ENCODE results near the gene ABLIM3. TPM values are rescaled to one million over a fixed set of nuclear protein-coding genes. Genes with fewer than 3 reads are reported as not detected.

Gene ABLIM3
- total RNA-seq, result under 1 TPM; 0.41 to 0.61 TPM

- Mint-ChIP-seq H3K27me3 (peaks cover 7% of the 10 kb centered on the region), H3K4me3 (peak within 1 kb of the TSS; percentile 50), H3K36me3 (ENCODE audit: low read depth) (no peaks in the 10 kb centered on the region), H3K4me1 (no peaks in the 10 kb centered on the region), H3K9me3 (no peaks in the 10 kb centered on the region), H3K27ac (no peak within 1 kb of the TSS)
- peak; percentile 94 for ATAC-seq (replicated peaks)
Measured at GRCh38 chr5:149141224-149141956, at the start of gene ABLIM3. Gene ABLIM3, plus strand, starts transcription at chr5:149141493. Its CDS starts 603 bp downstream, at chr5:149142096.

DNA sequence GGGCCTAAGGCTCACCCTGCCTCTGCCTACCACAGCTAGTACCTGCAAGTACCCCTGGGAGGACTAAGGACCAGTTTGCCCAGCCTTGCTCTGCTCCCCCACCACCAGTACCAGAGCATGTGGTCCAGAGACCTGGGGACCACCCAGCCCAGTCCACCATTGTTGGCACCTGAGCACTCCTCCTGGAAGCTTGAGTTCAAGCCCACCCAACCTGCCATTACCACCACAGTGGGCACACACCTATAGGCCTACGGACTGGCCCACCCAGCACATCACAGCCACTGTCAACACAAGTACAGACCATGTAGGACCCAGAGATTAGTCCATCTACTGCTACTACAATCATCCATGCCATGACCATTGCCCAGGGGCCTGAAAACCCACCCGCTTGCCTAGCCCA is 47.7 kb upstream of the ABLIM3 start:
- no peak overlapping the region for H3K27ac Mint-ChIP-seq
- H3K27me3 Mint-ChIP-seq, result peaks cover 20% of the 10 kb centered on the region
- peaks cover 8% of the 10 kb centered on the region for H3K9me3 Mint-ChIP-seq
- no peaks in the 10 kb centered on the region for H3K36me3 Mint-ChIP-seq (ENCODE audit: low read depth)
- H3K4me1 Mint-ChIP-seq, result no peaks in the 10 kb centered on the region
- ATAC-seq (replicated peaks), result no peak
- H3K4me3 Mint-ChIP-seq, result no peak overlapping the region

DNA sequence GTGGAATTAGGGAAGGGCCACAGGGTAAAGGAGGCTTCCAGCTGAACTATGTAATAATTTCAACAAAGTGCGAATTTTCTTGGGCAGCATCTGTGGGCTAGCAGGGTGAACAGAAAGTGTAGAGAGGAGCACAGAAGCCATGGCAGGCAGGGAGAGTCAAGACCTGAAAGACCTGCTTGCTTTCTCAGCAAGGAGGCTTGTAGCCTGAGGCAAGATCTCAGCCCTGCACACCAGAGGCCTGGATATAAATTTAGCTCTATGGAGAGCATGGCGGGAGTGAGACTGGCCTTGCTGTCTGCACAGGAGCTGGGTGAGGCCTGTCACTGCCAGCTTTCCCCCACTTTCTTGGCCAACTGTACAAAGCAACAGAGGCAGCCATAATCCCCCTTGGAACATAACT is 46.3 kb upstream of the ABLIM3 start:
- Mint-ChIP-seq H3K27me3 (peaks cover 17% of the 10 kb centered on the region), H3K27ac (no peak overlapping the region), H3K4me3 (no peak overlapping the region), H3K9me3 (peaks cover 18% of the 10 kb centered on the region), H3K4me1 (no peaks in the 10 kb centered on the region), H3K36me3 (ENCODE audit: low read depth) (no peaks in the 10 kb centered on the region)
- ATAC-seq (replicated peaks), result no peak

- Mint-ChIP-seq H3K4me1 (no peaks in the 10 kb centered on the region), H3K9me3 (peaks cover 23% of the 10 kb centered on the region), H3K27ac (no peak overlapping the region), H3K4me3 (no peak overlapping the region), H3K27me3 (peaks cover 10% of the 10 kb centered on the region), H3K36me3 (ENCODE audit: low read depth) (no peaks in the 10 kb centered on the region)
- no peak for ATAC-seq (replicated peaks)
Measured at GRCh38 chr5:149099920-149100319, 41.4 kb upstream of the ABLIM3 start.

DNA sequence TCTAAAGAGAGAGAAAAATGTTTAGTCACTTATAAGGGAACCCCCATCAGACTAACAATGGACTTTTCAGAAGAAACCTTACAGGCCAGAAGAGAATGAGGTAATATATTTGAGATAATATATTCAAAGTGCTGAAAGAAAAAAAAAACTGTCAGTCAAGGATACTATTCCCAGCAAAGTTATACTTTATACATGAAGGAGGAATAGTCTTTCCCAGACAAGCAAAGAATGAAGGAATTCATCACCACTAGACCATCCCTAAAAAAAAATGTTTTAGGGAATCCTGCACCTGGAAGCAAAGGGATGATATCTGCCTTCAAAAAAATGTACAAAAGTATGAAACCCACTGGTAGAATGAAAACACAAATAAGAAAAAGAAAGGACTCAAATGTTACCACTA is 41.0 kb upstream of the ABLIM3 start:
- peaks cover 10% of the 10 kb centered on the region for H3K27me3 Mint-ChIP-seq
- H3K36me3 Mint-ChIP-seq (ENCODE audit: low read depth), result no peaks in the 10 kb centered on the region
- H3K27ac Mint-ChIP-seq, result no peak overlapping the region
- no peak overlapping the region for H3K4me3 Mint-ChIP-seq
- ATAC-seq (replicated peaks), result no peak
- H3K9me3 Mint-ChIP-seq, result peaks cover 23% of the 10 kb centered on the region
- no peaks in the 10 kb centered on the region for H3K4me1 Mint-ChIP-seq

DNA sequence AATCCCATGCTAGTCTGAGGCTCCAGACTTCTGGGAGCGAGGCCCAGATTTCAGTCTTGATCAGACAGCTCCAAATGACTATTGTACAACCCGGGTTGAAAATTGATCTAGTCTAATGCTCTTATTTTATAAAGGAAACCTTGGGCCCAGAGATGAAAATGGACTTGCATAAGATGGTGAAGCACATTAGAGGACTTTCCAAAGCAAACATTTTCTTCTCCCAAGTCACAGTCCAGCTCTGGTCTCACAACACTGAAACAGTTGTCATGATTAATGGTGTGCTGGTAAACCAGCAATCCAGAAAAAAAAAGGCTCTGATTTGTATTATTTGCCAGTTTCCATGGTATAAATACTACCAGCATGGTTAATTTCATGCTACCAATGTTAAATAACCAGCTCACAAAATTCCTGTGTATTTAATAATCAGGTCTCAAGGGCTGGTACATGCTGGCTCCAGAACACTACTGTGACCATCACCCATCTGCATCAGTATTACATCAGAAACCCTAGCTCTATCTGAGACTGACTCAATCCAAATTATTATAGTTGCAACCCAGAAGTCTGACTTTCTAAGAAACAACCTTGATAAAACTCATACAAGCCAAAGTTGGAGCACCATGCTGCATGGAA is 32.5 kb upstream of the ABLIM3 start:
- no peaks in the 10 kb centered on the region for H3K36me3 Mint-ChIP-seq (ENCODE audit: low read depth)
- no peaks in the 10 kb centered on the region for H3K27me3 Mint-ChIP-seq
- no peaks in the 10 kb centered on the region for H3K4me1 Mint-ChIP-seq
- no peaks in the 10 kb centered on the region for H3K9me3 Mint-ChIP-seq
- H3K4me3 Mint-ChIP-seq, result no peak overlapping the region
- no peak for ATAC-seq (replicated peaks)
- H3K27ac Mint-ChIP-seq, result no peak overlapping the region

GRCh38 chr5:149110406-149110805 is 30.9 kb upstream of the ABLIM3 start:
- no peaks in the 10 kb centered on the region for H3K27me3 Mint-ChIP-seq
- no peak for ATAC-seq (replicated peaks)
- no peaks in the 10 kb centered on the region for H3K9me3 Mint-ChIP-seq
- no peaks in the 10 kb centered on the region for H3K4me1 Mint-ChIP-seq
- no peak overlapping the region for H3K27ac Mint-ChIP-seq
- H3K36me3 Mint-ChIP-seq (ENCODE audit: low read depth), result no peaks in the 10 kb centered on the region
- no peak overlapping the region for H3K4me3 Mint-ChIP-seq

- no peaks in the 10 kb centered on the region for H3K4me1 Mint-ChIP-seq
Measured at GRCh38 chr5:149113669-149114068, 27.6 kb upstream of the ABLIM3 start.

GRCh38 chr5:149114403-149115312 is 26.6 kb upstream of the ABLIM3 start:
- Mint-ChIP-seq H3K27ac (no peak overlapping the region), H3K4me3 (no peak overlapping the region), H3K4me1 (no peaks in the 10 kb centered on the region), H3K9me3 (no peaks in the 10 kb centered on the region), H3K27me3 (peaks cover 17% of the 10 kb centered on the region), H3K36me3 (ENCODE audit: low read depth) (no peaks in the 10 kb centered on the region)
- ATAC-seq (replicated peaks), result peak; percentile 62

More at GRCh38 chr5:149113669-149114068, 27.6 kb upstream of the ABLIM3 start:
- H3K4me3 Mint-ChIP-seq, result no peak overlapping the region
- peaks cover 13% of the 10 kb centered on the region for H3K27me3 Mint-ChIP-seq
- ATAC-seq (replicated peaks), result no peak
- no peaks in the 10 kb centered on the region for H3K36me3 Mint-ChIP-seq (ENCODE audit: low read depth)
- no peak overlapping the region for H3K27ac Mint-ChIP-seq
- no peaks in the 10 kb centered on the region for H3K9me3 Mint-ChIP-seq

DNA sequence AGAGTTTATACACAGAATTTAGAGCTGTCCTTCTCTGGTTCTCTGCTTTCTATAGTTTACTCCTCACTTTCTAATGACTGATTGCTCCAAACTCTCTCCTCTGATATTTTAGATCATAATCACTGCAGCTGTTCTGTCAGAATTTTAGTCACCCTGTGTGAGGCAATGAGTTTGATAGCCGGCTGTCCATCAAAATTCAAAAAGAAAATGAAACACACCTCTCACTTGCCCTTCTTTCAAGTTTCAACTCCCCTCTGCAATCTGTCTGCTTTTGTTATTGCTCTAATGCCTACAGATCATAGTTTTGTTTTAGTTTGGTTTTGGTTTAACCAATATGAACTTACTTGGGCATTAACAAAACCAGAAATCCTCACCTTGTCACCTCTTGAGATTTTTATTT is 23.3 kb upstream of the ABLIM3 start:
- Mint-ChIP-seq H3K27ac (no peak overlapping the region), H3K4me3 (no peak overlapping the region), H3K27me3 (peaks cover 26% of the 10 kb centered on the region), H3K36me3 (ENCODE audit: low read depth) (no peaks in the 10 kb centered on the region), H3K4me1 (no peaks in the 10 kb centered on the region), H3K9me3 (no peaks in the 10 kb centered on the region)
- peak; percentile 57 for ATAC-seq (replicated peaks)

DNA sequence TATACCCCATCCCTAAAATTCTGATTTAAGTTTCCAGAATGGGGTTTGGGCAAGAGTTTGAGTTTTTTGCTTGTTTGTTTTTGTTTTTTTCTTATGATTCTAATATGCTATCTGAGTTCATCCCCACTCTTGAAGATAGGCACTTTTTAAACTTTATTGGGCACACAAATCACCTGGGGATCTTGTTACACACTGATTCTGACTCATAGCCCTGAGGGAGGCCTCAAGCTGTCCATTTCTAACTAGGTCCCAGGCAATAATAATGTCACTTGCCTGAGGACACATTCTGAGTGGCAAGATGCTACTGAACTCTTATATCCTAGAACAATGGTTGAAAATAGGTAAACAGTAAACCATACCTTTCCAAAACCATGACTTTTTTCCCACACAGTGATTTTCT is 22.8 kb upstream of the ABLIM3 start:
- H3K4me3 Mint-ChIP-seq, result no peak overlapping the region
- no peak for ATAC-seq (replicated peaks)
- H3K4me1 Mint-ChIP-seq, result no peaks in the 10 kb centered on the region
- no peak overlapping the region for H3K27ac Mint-ChIP-seq
- no peaks in the 10 kb centered on the region for H3K9me3 Mint-ChIP-seq
- H3K27me3 Mint-ChIP-seq, result peaks cover 26% of the 10 kb centered on the region
- H3K36me3 Mint-ChIP-seq (ENCODE audit: low read depth), result no peaks in the 10 kb centered on the region

GRCh38 chr5:149121145-149121544 is 20.1 kb upstream of the ABLIM3 start:
- Mint-ChIP-seq H3K36me3 (ENCODE audit: low read depth) (no peaks in the 10 kb centered on the region), H3K27ac (no peak overlapping the region), H3K9me3 (no peaks in the 10 kb centered on the region), H3K4me1 (no peaks in the 10 kb centered on the region), H3K27me3 (peaks cover 28% of the 10 kb centered on the region), H3K4me3 (no peak overlapping the region)
- ATAC-seq (replicated peaks), result no peak

DNA sequence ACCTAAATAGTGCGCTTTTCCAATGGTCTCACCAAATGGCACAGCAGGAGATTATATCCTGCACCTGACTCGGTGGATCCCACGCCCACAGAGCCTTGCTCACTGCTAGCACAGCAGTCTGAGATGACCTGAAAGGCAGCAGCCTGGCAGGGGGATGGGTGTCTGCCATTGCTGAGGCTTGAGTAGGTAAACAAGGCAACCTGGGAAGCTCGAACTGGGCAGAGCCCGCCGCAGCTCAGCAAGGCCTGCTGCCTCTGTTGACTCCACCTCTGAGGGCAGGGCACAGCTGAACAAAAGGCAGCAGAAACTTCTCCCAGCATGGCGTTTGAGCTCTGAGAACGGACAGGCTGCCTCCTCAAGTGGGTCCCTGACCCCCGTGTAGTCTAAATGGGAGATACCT is 18.1 kb upstream of the ABLIM3 start:
- no peak overlapping the region for H3K4me3 Mint-ChIP-seq

DNA sequence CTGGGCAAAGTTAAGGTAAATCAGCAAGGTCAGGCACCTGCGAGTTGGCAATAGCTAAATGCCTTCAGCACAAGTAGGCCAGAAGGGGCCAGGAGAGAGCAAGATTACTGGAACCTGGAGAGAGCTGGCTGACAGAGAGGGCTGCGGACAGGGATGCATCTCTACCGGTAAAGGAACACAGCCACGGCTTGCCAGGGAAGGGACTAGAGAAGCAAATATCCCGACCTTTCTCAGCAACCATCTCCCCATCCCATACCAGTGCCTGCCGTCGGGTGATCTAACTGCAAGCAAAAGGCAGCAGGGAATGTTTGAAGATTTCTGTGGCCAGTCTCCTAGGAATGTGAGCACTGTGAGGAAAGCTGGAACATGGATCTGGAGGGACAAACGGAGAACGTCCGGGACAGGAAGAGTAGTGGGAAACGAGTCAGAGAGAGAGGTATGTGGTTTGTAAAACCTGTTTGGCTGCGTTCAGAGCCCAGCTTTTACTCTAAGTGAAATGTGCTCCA is 15.9 kb upstream of the ABLIM3 start:
- Mint-ChIP-seq H3K27ac (no peak overlapping the region), H3K9me3 (no peaks in the 10 kb centered on the region), H3K4me1 (no peaks in the 10 kb centered on the region), H3K4me3 (no peak overlapping the region), H3K36me3 (ENCODE audit: low read depth) (no peaks in the 10 kb centered on the region), H3K27me3 (peaks cover 27% of the 10 kb centered on the region)
- no peak for ATAC-seq (replicated peaks)

More for the DNA sequence above, 18.1 kb upstream of the ABLIM3 start:
- Mint-ChIP-seq H3K9me3 (no peaks in the 10 kb centered on the region), H3K36me3 (ENCODE audit: low read depth) (no peaks in the 10 kb centered on the region), H3K27me3 (peaks cover 28% of the 10 kb centered on the region), H3K27ac (no peak overlapping the region), H3K4me1 (no peaks in the 10 kb centered on the region)
- ATAC-seq (replicated peaks), result no peak
